Ascending aorta (tissue), 2 donors: ENCODE results near the gene EEF1G. TPM values are rescaled to one million over a fixed set of nuclear protein-coding genes. Genes with fewer than 3 reads are reported as not detected.
A peak's percentile ranks its signal among the peaks of the same experiment; 100 is the strongest.

Experiments used
- DNase-seq, 2 donors: peaks; one replicate each; pipeline ENCODE4 v3.0.0-alpha.2; 2019; ENCODE audit warnings: low spot score in 2 of 2
- H3K27ac ChIP-seq, 2 donors: fragments of 200-600 bp; sonication (generic); one replicate each; pipeline ENCODE4 v1.5.1; 2016 to 2017; ENCODE audit warnings: mild to moderate bottlenecking in 1 of 2
- H3K27me3 ChIP-seq: fragments of 200-600 bp; sonication (generic); one replicate; pipeline ENCODE4 v1.5.1; 2017
- H3K36me3 ChIP-seq, 2 donors: fragments of 200-600 bp; sonication (generic); one replicate each; pipeline ENCODE4 v1.5.1; 2016
- H3K4me1 ChIP-seq, 2 donors: fragments of 200-600 bp; sonication (generic); one replicate each; pipeline ENCODE4 v1.5.1; 2016 to 2017; ENCODE audit warnings: mild to moderate bottlenecking in 1 of 2
- H3K4me3 ChIP-seq, 2 donors: fragments of 200-600 bp; sonication (generic); one replicate each; pipeline ENCODE4 v1.5.1; 2016 to 2017; ENCODE audit warnings: mild to moderate bottlenecking in 1 of 2
- H3K9me3 ChIP-seq, 2 donors: fragments of 200-600 bp; sonication (generic); one replicate each; pipeline ENCODE4 v1.5.1; 2016
- CTCF ChIP-seq, 3 experiments: fragments of 200-600 bp in 2 of 3; fragments of 450-650 bp in 1 of 3; sonication (generic) in 2 of 3; IDR thresholded peaks; one replicate each; pipeline ENCODE4 v1.5.1; 2016 to 2019; ENCODE audit warnings: antibody characterized with exemption in 3 of 3, mild to moderate bottlenecking in 1 of 3, moderate library complexity in 1 of 3
- intact Hi-C: fragments of 100-400 bp; cut with DNase I; formaldehyde crosslinking; loops from one replicate; pipeline ENCODE4 v1.15.1; 2023
- total RNA-seq: library from RNA; depleted of rRNA; stranded (reverse); fragments of >200 nt; gene quantifications from one replicate; pipeline ENCODE4 v1.1.0, GENCODE V29; 2016

Gene EEF1G
- total RNA-seq, 1 donor from 2014 or later, result 1,083 TPM

GRCh38 chr11:62595124-62595523, 21.4 kb upstream of the EEF1G start:
- H3K9me3 ChIP-seq, result no peaks in the 10 kb centered on the region
- H3K4me1 ChIP-seq, result peaks cover 17 to 23% of the 10 kb centered on the region in 2 donors
- H3K36me3 ChIP-seq, result peaks cover 50 to 52% of the 10 kb centered on the region in 2 donors
- intact Hi-C loops, result no loop called here
- H3K27me3 ChIP-seq, result no peaks in the 10 kb centered on the region
- no peak overlapping the region for H3K4me3 ChIP-seq
- TF ChIP-seq CTCF (IDR thresholded peaks at IDR 0.05), result no peak
- no peak for DNase-seq
- no peak overlapping the region for H3K27ac ChIP-seq

GRCh38 chr11:62593434-62594044, 19.8 kb upstream of the EEF1G start:
- peak in 1 of 2 donors; percentile 88 for DNase-seq
- H3K4me3 ChIP-seq, result no peak overlapping the region
- H3K9me3 ChIP-seq, result no peaks in the 10 kb centered on the region
- H3K36me3 ChIP-seq, result peaks cover 55 to 56% of the 10 kb centered on the region in 2 donors
- intact Hi-C loops, result loop anchor here (2.0 to 5.0 kb wide), 2 partner anchors 29 to 179 kb away; partner anchors contain the start of gene TAF6L
- peak; percentile 26 to 56 (median 29) for TF ChIP-seq CTCF (IDR thresholded peaks at IDR 0.05)
- H3K27ac ChIP-seq, result peak overlapping the region; percentile 95 to 96
- H3K4me1 ChIP-seq, result peaks cover 10 to 20% of the 10 kb centered on the region in 2 donors
- no peaks in the 10 kb centered on the region for H3K27me3 ChIP-seq

- peaks cover 10 to 20% of the 10 kb centered on the region in 2 donors for H3K4me1 ChIP-seq
Observed at GRCh38 chr11:62592989-62593421, 19.3 kb upstream of the EEF1G start.

GRCh38 chr11:62592146-62592815, 18.6 kb upstream of the EEF1G start:
- Histone ChIP-seq H3K4me3 (peak overlapping the region; percentile 68 to 86), H3K36me3 (peaks cover 50% of the 10 kb centered on the region in 2 donors), H3K27me3 (no peaks in the 10 kb centered on the region), H3K4me1 (peaks cover 10 to 20% of the 10 kb centered on the region in 2 donors), H3K27ac (peak overlapping the region; percentile 95 to 96), H3K9me3 (no peaks in the 10 kb centered on the region)
- TF ChIP-seq CTCF (IDR thresholded peaks at IDR 0.05), result no peak
- intact Hi-C loops, result loop anchor here (2.0 to 5.0 kb wide), 2 partner anchors 31 to 180 kb away; partner anchors contain the start of gene TAF6L
- DNase-seq, result no peak

More at GRCh38 chr11:62592989-62593421, 19.3 kb upstream of the EEF1G start:
- TF ChIP-seq CTCF (IDR thresholded peaks at IDR 0.05), result no peak
- no peak for DNase-seq
- peak overlapping the region; percentile 95 to 96 for H3K27ac ChIP-seq
- H3K4me3 ChIP-seq, result no peak overlapping the region
- peaks cover 55 to 56% of the 10 kb centered on the region in 2 donors for H3K36me3 ChIP-seq
- intact Hi-C loops, result loop anchor here (2.0 to 5.0 kb wide), 2 partner anchors 30 to 179 kb away; partner anchors contain the start of gene TAF6L
- H3K9me3 ChIP-seq, result no peaks in the 10 kb centered on the region
- H3K27me3 ChIP-seq, result no peaks in the 10 kb centered on the region

- no peak for TF ChIP-seq CTCF (IDR thresholded peaks at IDR 0.05)
- DNase-seq, result peak; percentile 92 to 99
- H3K36me3 ChIP-seq, result peaks cover 45 to 46% of the 10 kb centered on the region in 2 donors
- intact Hi-C loops, result loop anchor here (1.0 to 5.0 kb wide), 7 partner anchors 8 to 181 kb away; partner anchors contain the start of genes EML3, GANAB and TAF6L
- H3K27ac ChIP-seq, result peak within 1 kb of the TSS; percentile 95 to 96
- peaks cover 10 to 20% of the 10 kb centered on the region in 2 donors for H3K4me1 ChIP-seq
- H3K27me3 ChIP-seq, result no peaks in the 10 kb centered on the region
- H3K9me3 ChIP-seq, result no peaks in the 10 kb centered on the region
- H3K4me3 ChIP-seq, result peak within 1 kb of the TSS; percentile 68 to 86
Observed at GRCh38 chr11:62591448-62592145, 17.9 kb upstream of the EEF1G start, which contains the start of gene TUT1. TUT1 (minus strand) TSS chr11:62591523; CDS start chr11:62591485, 38 bp downstream.
